Neural crest cell (in vitro differentiated cells): ENCODE data around the gene PPDPF. TPM values are rescaled to one million over a fixed set of nuclear protein-coding genes. Genes with fewer than 3 reads are reported as not detected.
A peak's percentile ranks its signal among the peaks of the same experiment; 100 is the strongest.
"Not testable (repeated sequence)": the region's sequence is repeated elsewhere in the genome, so short reads cannot be mapped to it uniquely, and the experiment has no call there.

Experiments
- DNase-seq: peaks from one replicate; pipeline ENCODE4 v3.0.0; 2021; ENCODE audit warnings: low read depth, mixed read lengths, low spot score
- H3K27ac Mint-ChIP-seq: one replicate; pipeline ENCODE4 v1.8.0; 2021; ENCODE audit warnings: mild to moderate bottlenecking, mixed read lengths; ENCODE audit not compliant: unreplicated experiment
- H3K27me3 Mint-ChIP-seq: 2 replicates; pipeline ENCODE4 v1.8.0; 2021; ENCODE audit warnings: low read depth, mild to moderate bottlenecking, mixed read lengths
- H3K36me3 Mint-ChIP-seq: 2 replicates; pipeline ENCODE4 v1.8.0; 2021; ENCODE audit warnings: low read depth, mild to moderate bottlenecking, mixed read lengths
- H3K4me1 Mint-ChIP-seq: 2 replicates; pipeline ENCODE4 v1.8.0; 2021; ENCODE audit warnings: mixed read lengths
- H3K4me3 Mint-ChIP-seq: one replicate; pipeline ENCODE4 v1.8.0; 2021; ENCODE audit warnings: mild to moderate bottlenecking, mixed read lengths
- H3K9me3 Mint-ChIP-seq: 2 replicates; pipeline ENCODE4 v1.8.0; 2021; ENCODE audit warnings: mixed read lengths
- total RNA-seq: library from RNA; stranded (reverse); gene quantifications from 2 replicates; pipeline ENCODE4 v1.2.1, GENCODE V29; 2021
- TF ChIP-seq, protein P1 (sequence below): fragments of 200-600 bp; sonication (generic); conservative IDR thresholded peaks from 2 replicates; pipeline ENCODE4 v1.5.0; 2021; ENCODE audit warnings: antibody characterized with exemption, mild to moderate bottlenecking

PPDPF gene
- total RNA-seq, 1 donor from 2014 or later: 201 TPM

DNA sequence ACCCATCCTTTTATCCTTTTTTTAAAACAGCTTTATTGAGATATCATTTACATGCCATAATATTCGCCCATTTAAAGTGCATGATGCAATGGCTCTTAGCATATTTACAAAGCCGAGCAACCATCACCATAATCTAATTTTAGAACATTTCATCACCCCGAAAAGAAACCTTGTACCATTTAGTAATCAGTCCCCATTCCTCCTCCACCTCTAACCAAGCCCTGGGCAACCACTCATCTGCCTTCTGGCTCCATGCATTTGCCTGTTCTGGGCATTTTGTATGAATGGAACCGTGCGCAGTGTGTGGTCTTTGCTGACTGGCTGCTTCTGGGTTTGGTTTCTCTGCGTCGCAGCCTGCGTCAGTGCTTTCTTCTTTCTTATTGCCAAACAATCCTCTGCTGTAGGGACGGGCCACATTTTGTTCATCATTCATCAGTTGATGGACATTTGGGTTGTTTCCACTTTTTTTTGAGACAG, 11.4 kb upstream of the PPDPF start:
- H3K4me3 Mint-ChIP-seq: no peak overlapping the region
- peaks cover 46% of the 10 kb centered on the region for H3K27me3 Mint-ChIP-seq
- H3K9me3 Mint-ChIP-seq: peaks cover 4% of the 10 kb centered on the region

DNA sequence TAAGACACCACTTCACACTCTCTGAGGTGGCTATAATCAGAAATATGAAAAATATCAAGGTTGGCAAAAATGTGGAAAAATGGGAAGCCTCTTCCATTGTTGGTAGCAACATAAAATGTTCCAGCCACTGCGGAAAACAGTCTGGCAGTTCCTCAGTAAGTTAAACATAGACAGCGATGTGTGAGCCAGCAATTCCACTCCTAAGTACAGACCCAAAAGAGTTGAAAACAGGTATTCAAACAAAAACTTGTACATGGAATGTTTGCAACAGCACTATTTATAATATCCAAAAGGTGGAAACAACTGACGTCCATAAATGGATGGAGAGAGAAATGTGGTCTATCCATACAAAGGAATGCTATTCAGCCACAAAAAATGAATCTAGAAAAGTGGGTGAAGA, 7.4 kb upstream of the PPDPF start:
- no peaks in the 10 kb centered on the region for H3K4me1 Mint-ChIP-seq
- TF ChIP-seq, protein P1, sequence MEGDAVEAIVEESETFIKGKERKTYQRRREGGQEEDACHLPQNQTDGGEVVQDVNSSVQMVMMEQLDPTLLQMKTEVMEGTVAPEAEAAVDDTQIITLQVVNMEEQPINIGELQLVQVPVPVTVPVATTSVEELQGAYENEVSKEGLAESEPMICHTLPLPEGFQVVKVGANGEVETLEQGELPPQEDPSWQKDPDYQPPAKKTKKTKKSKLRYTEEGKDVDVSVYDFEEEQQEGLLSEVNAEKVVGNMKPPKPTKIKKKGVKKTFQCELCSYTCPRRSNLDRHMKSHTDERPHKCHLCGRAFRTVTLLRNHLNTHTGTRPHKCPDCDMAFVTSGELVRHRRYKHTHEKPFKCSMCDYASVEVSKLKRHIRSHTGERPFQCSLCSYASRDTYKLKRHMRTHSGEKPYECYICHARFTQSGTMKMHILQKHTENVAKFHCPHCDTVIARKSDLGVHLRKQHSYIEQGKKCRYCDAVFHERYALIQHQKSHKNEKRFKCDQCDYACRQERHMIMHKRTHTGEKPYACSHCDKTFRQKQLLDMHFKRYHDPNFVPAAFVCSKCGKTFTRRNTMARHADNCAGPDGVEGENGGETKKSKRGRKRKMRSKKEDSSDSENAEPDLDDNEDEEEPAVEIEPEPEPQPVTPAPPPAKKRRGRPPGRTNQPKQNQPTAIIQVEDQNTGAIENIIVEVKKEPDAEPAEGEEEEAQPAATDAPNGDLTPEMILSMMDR: no peak
- no peak for DNase-seq
- no peaks in the 10 kb centered on the region for H3K36me3 Mint-ChIP-seq
- no peak overlapping the region for H3K4me3 Mint-ChIP-seq
- H3K27me3 Mint-ChIP-seq: peaks cover 50% of the 10 kb centered on the region
- no peak overlapping the region for H3K27ac Mint-ChIP-seq
- peaks cover 4% of the 10 kb centered on the region for H3K9me3 Mint-ChIP-seq

More for the DNA sequence above, 11.4 kb upstream of the PPDPF start:
- H3K36me3 Mint-ChIP-seq: peaks cover under 1% of the 10 kb centered on the region
- TF ChIP-seq, protein P1: no peak
- no peak overlapping the region for H3K27ac Mint-ChIP-seq
- H3K4me1 Mint-ChIP-seq: peaks cover under 1% of the 10 kb centered on the region
- DNase-seq: no peak

DNA sequence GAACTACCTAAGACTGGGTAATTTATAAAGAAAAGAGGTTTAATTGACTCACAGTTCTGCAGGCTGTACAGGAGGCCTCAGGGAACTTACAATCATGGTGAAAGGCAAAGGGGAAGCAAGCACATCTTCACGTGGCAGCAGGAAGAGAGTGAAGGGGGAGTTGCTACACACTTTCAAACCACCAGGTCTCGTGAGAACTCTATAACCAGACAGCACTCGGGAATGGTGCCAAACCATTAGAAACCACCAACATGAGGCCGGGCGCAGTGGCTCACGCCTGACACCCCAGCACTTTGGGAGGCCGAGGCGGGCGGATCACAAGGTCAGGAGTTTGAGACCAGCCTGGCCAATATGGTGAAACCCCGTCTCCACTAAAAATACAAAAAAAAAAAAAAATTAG, 6.0 kb upstream of the PPDPF start:
- DNase-seq, H3K4me1 Mint-ChIP-seq, H3K36me3 Mint-ChIP-seq, H3K27ac Mint-ChIP-seq, H3K9me3 Mint-ChIP-seq: not testable (repeated sequence)
- H3K27me3 Mint-ChIP-seq: peaks cover 52% of the 10 kb centered on the region
- peak overlapping the region; percentile 45 for H3K4me3 Mint-ChIP-seq

DNA sequence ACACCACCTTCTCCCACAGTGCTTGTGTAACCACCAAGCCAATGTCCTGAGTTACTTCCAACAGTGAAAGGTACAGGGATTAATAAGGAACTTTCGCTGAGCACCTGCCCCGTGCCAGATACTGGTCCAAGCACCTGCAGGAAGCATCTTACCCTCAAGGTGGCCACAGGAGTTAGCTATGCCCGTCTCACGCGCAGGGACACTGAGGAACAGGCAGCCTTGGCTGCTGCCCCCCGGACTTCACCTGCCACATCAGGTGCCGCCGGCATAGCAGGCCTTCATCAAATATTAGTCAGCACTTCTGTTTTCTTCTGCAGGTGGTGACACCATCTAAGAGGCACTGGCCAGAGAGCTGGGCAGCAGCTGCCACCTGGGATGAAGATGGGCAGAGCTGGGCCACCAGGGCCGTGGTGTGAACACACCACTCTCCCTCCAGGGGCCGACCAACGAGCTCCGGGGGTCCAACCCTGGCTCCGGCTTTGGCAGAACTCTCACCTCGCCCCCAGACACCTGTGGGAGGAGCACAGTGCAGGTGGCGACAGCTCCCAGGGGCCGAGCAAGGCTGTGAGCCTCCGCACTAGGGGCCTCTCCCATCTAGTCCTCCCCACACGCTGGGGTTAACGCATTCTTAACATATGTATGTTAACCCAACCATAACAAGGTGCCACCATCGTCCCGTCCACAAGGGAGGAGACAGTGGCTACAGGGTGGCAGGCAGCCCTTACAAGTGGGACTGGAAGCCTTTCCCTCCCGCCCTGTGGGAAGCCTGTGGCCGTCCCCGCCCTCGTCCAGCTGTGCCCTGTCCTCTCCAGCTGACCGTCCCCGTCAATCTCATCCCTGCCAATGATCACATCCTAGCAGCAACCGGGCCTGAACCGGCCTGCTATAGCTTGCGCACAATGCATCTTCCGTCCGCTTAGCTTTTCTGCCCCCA, 2.9 kb upstream of the PPDPF start:
- H3K9me3 Mint-ChIP-seq: peaks cover 4% of the 10 kb centered on the region
- H3K36me3 Mint-ChIP-seq: peaks cover 2% of the 10 kb centered on the region
- H3K4me3 Mint-ChIP-seq: peak overlapping the region; percentile 83
- no peak for DNase-seq
- peaks cover 38% of the 10 kb centered on the region for H3K27me3 Mint-ChIP-seq
- peaks cover 4% of the 10 kb centered on the region for H3K4me1 Mint-ChIP-seq
- H3K27ac Mint-ChIP-seq: no peak overlapping the region
- TF ChIP-seq, protein P1: no peak

DNA sequence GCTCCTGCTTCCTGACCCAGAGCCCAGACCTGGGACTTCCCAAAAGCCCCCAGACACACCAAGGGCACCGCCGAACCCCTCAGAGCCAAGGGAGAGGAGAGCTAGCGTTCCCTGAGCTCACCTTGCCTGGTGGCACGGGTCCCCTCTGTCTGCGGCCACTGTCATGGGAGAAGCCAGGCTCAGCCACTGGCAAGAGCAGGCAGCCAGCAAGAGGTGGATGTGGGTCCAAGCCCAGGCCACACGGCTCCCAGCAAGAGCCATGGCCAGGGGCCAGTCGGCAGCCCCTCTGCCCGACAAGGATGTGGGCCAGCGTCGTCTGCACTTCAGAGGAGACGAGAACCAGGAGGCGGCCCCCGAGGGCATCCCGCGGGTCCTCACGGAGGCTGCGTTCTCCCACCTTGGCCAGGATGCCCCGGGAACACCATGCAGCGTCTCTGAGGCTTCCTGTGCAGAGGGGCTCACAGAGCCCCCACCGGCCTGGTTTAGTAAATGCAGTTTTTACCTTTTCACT, 2.2 kb upstream of the PPDPF start:
- Mint-ChIP-seq H3K9me3 (peaks cover 1% of the 10 kb centered on the region), H3K36me3 (peaks cover 3% of the 10 kb centered on the region), H3K27me3 (peaks cover 30% of the 10 kb centered on the region), H3K27ac (no peak overlapping the region), H3K4me3 (peak overlapping the region; percentile 83), H3K4me1 (peaks cover 4% of the 10 kb centered on the region)
- TF ChIP-seq, protein P1: peak; percentile 38
- DNase-seq: no peak
